HT-29 (cell line): ENCODE data around the gene PSMF1. TPM values are rescaled to one million over a fixed set of nuclear protein-coding genes. Genes with fewer than 3 reads are reported as not detected.
A peak's percentile ranks its signal among the peaks of the same experiment; 100 is the strongest.

Experiments used
- DNase-seq: peaks from one replicate; pipeline ENCODE4 v3.0.0-alpha.2; 2015; ENCODE audit warnings: low spot score
- total RNA-seq: library from RNA; depleted of rRNA; stranded (reverse); fragments of >200 nt; shearing (Covaris generic); gene quantifications from 2 replicates; pipeline ENCODE4 v1.2.3, GENCODE V29; 2014; rRNA removed

PSMF1 gene, protein sequence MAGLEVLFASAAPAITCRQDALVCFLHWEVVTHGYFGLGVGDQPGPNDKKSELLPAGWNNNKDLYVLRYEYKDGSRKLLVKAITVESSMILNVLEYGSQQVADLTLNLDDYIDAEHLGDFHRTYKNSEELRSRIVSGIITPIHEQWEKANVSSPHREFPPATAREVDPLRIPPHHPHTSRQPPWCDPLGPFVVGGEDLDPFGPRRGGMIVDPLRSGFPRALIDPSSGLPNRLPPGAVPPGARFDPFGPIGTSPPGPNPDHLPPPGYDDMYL
- total RNA-seq: 47.2 and 50.7 TPM in 2 replicates

DNA sequence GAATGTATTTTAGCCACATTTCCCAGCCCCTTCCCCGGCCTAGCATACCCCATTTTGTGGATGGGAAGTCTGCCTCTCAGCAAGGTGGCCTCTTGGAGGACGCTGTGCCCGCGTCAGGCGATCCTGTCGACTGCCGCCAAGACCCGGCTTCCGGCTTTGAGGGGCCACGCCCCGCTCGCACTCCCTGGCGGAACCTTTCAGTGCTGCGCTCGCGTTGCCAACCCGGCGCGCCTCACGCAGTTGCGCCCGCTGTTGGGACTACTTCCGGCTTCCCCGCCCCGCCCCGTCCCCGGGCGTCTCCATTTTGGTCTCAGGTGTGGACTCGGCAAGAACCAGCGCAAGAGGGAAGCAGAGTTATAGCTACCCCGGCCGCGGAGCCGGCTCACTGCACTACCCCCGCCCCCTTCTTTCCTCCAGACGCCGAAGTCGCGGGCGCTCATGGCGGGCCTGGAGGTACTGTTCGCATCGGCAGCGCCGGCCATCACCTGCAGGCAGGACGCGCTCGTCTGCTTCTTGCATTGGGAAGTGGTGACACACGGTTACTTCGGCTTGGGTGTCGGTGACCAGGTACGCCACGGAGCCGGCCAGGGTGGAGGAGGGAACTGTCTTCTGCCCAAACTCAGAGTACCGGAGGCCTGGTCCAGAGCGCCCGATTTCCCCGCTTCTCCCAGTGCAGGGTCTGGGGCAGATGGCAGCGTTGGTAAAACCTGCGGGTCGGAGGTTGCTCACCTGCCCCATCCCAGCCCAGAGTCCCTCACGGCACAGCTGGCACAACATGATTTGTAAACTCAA lies at the start of gene PSMF1:
Gene PSMF1 (plus strand): TSS at position 267 of the 792 bp plus-strand sequence. CDS start 172 bp downstream, at position 439.
- peak; percentile 92 for DNase-seq

- DNase-seq: no peak
Measured at GRCh38 chr20:1072258-1072657, 46.1 kb upstream of the PSMF1 start.

DNA sequence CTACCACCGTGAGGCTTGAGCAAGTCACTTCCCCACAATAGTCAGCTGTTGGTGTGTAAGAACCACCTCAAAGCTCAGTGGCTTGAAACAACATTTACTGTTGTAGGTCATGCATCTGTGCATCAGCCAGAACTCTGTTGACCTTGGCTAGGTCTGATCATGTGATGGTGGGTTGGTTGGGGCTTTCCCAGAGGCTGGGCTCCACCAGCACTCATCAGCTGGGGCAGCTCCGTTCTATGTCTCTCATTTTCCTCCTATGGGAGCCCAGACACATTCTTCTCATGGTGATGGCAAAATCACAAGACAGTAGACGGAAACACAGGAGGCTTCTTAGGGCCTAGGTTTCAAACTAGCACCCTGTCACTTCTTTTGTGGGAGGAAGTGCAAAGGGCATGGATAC lies 42.8 kb upstream of the PSMF1 start:
- DNase-seq: no peak

- no peak for DNase-seq
Measured at GRCh38 chr20:1081891-1082290, 36.5 kb upstream of the PSMF1 start.

- no peak for DNase-seq
Measured at GRCh38 chr20:1083431-1084080, 34.8 kb upstream of the PSMF1 start.

DNA sequence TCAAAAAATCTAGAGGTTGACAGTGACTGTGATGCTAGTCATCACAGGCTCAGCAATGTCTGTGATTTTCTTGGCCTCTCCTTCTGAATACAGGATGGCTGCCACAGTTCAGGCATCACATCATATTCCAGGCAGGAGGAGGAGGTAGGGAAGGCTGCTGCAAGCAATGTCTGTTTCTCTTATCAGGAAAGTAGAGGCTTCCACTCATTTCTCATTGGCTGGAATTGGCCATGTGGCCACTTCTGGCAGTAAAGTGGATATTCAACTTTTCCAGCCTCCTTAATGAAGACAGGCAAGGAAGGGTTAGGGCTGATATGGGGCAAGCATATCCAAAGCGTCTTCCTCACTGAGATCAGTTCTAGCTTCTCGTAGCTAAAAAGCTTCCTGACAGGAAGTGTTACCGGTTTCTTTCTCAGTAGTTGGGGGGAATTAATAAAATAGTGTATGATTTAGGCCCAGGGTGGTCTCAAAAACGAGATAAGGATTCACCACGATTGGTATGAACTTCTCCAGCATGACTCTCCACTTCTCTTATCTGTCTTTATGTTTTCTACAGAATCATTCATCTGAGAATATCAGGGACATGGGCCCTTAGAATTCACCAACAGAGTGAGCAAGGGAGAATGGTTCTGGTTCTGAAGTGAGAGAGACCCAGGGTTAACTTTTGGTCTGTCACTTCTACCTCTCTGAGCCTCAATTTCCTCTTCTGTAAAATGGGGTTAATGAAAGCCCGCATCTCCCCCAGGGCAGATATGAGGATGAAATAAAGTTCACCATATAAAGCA lies 32.7 kb upstream of the PSMF1 start:
- no peak for DNase-seq

DNA sequence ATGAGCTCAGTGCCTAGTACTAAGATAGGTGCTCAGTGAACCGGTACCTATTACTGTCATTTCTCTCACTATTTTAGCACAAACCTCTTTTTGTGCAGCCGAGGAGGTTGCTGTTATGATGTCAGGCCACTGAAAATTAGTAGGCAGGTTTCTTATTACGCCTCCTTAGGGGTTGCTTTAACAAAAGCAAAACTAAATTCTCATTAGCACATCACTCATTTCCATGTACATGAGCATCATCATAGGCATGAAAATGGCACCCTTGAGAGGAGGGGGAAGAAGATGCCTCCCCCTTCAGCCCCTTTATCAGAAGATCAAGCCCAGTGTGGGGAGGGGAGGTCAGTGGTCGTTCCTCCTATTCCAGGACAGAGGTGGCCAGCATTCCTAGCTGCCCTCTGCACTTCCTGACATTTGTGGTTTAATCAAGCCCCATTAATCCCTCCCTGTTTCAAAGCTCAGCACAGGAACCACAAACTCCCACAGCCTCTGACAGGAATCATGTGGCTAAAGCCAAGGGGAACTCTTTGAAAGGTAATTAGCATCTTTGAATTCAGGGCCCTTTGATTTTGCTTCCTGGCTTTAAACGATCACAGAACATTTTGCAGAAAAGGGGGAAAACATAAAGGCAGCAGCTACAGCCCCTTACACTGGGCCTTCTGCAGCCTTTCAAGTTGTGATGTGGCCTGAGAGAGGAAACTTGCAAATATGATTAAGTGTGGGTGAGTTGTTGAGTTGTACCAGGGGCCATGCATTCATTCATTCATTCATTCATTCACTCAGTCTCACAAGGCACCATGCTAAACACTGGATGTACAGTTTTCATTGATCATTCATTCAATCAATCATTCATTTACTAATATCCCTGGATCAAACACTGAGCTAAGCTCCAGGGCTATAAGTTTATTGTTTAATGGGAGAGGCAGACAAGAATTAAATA lies 31.9 kb upstream of the PSMF1 start:
- no peak for DNase-seq

DNA sequence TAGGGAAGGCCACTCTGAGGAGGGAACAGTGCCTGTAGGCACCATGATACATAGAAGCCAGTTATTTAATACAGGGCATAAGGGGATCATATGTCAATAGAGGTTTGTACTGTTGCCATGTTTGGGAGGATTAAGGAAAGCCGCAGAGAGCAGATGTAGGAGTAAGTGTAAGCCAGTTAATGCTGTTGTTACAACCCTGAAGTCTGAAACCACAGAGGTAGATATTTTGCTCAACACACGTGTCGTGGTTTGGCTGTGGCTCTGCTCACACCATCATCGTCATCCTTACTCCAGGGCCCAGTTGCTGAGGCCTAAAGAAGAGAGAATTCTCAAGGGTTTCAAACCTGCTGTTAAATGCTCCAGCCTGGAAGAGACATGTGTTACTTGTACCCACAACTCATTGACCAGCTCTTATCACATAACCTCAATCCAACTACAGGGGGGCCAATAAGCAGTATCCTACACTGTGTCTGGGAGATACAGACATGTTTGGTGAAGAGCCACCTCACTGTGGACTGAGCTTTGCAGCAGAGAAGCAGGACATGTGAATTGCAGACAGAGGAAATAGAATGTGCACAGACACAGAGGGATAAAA lies 31.0 kb upstream of the PSMF1 start:
- DNase-seq: no peak

GRCh38 chr20:1094751-1095150 lies 23.7 kb upstream of the PSMF1 start:
- no peak for DNase-seq

DNA sequence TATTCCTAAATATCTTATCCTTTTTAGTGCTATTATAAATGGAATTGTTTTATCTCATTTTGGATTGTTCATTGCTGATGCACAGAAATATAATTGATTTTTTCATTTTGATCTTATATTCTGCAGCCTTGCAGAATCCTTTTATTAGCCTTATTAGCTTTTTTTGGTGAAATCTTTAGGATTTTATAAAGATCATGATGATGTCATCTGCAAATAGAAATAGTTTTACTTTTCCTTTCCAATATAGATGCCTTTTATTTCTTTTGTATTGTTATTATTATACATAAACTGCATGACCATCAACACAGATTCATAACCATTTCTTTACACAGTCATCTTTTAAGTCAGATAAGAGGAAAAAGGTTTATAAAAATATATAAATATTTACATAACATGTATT lies 16.9 kb upstream of the PSMF1 start:
- no peak for DNase-seq

DNA sequence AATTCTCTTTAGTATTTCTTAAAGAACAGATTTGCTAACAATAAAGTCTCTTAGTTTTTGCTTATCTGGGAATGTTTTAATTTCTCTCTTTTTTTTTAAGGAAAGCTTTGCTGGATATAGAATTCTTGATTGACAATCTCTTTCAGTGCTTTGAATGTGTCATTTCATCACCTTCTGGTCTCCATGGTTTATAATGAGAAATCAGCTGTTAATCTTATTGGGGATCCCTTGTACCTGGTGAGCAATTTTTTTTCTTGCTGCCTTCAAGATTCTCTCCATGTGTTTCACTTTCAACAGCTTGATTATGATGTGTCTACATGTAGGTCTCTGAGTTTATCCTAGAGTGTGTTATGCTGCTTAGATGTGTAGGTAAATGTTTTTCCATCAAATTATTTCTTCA lies 16.4 kb upstream of the PSMF1 start:
- no peak for DNase-seq

DNA sequence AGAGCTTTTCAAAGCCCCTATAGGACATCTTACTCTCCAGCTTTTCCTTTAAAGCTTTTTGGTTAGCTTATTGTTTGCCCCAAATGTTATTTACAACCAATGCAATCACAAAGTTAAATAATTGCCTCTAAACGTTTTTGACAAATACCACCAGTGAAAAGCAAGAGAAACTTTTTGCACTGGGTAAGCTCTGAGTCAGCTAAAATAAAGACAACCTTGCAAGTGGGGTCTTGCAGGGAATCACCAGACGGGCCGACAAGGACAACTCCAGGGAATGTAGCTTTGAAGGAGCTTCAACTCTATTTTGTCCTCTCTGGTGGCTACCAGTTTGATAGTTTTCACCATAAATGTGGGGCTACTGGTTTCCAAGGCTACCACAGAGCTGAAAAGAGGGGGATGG lies 14.7 kb upstream of the PSMF1 start:
- no peak for DNase-seq

- DNase-seq: no peak
Measured at GRCh38 chr20:1105599-1106194, 12.7 kb upstream of the PSMF1 start.

DNA sequence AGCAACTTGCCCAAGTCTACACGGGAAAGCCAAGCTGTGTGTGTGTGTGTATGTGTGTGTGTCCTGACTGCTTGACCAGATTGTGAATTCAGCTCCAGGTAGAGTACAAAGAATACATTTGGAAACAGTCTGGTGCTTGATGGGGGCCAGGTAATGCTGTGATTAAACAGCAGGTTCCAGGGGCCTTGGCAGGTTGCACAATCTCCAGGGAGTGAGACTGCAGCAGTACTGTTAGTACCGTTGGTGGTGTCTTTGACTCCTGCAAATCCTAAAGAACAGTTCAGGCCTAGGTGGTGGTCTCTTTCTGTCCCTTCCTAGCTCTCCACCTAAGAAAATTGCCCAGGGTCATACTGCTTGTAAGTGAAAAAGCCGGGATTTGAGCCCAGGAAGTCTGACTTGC lies 11.2 kb upstream of the PSMF1 start:
- no peak for DNase-seq

GRCh38 chr20:1108437-1108920 lies 9.9 kb upstream of the PSMF1 start:
- DNase-seq: peak; percentile 57

DNA sequence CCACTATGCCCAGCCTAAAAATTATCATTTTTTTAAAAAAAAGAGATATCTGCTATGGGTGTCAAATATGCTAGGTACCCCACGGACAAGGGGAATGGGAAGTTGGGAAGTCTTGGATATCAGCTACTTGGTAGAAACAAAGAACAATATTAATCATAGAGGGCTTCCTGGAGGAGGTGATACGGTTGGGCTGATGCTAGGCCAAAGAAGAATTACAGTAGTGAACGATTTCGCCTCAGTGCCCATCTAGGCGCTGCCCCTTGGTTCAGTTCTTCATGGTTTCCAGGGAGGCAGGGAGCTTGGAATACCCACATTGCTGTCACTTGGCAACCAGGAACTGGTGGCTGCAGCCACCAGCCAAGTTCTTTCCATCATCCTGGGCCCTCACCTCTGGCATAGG lies 5.5 kb upstream of the PSMF1 start:
- no peak for DNase-seq

- DNase-seq: no peak
Measured at GRCh38 chr20:1118004-1118335, 432 bp upstream of the PSMF1 start.

GRCh38 chr20:1119128-1119505 lies 715 bp downstream of the PSMF1 start:
- no peak for DNase-seq

DNA sequence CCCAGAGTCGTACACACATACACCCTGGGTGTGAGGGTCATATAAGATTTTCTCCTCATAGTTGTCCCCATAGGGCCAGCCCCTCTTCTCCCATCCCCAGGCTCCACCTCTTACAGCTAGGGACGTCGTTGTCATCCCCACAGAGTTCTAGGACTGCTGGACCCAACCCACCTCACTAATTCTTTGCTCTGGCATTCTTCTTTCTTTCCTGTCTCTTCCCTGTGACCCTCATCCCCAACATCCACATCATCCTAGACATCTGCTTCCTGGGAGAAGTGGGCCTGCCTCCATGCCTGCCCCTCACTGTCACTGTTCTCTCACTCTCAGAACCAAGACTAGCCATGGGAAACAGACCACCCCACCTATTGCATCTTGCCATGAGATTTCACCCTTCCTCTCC lies 1.1 kb downstream of the PSMF1 start:
- DNase-seq: no peak

GRCh38 chr20:1121429-1121828 lies 3.0 kb downstream of the PSMF1 start:
- DNase-seq: no peak
